HepG2 (cell line): Measurements from ENCODE around the gene NLRX1. TPM values are rescaled to one million over a fixed set of nuclear protein-coding genes. Genes with fewer than 3 reads are reported as not detected.

ENCODE experiments used
- ARID2 ChIP-seq: sonication (generic); formaldehyde crosslinking; IDR thresholded peaks from 2 replicates; pipeline ENCODE4 v1.8.1; 2022; ENCODE audit warnings: mild to moderate bottlenecking, missing genetic modification reagents, borderline replicate concordance
- ATF7 ChIP-seq, 2 experiments: fragments of 450-650 bp in 1 of 2; sonication (generic) in 1 of 2; formaldehyde crosslinking in 1 of 2; IDR thresholded peaks; 2 replicates each; pipeline versions ENCODE4 v1.4.0 to v1.6.1; 2016 to 2020; ENCODE audit warnings: antibody characterized with exemption in 1 of 2, mild to moderate bottlenecking in 1 of 2, missing genetic modification reagents in 1 of 2
- CEBPB ChIP-seq: IDR thresholded peaks from 2 replicates; pipeline ENCODE4 v1.6.1; 2011; ENCODE audit warnings: low read depth, low read length, improper control_type of control experiment, borderline replicate concordance
- CENPT ChIP-seq: sonication (generic); formaldehyde crosslinking; IDR thresholded peaks from 2 replicates; pipeline ENCODE4 v1.8.0; 2022; ENCODE audit warnings: low read depth, mild to moderate bottlenecking, moderate library complexity, missing genetic modification reagents
- FOXK2 ChIP-seq: fragments of 450-650 bp; IDR thresholded peaks from 2 replicates; pipeline ENCODE4 v1.6.1; 2016
- LCORL ChIP-seq, 2 experiments: fragments of 450-650 bp in 1 of 2; sonication (generic) in 1 of 2; formaldehyde crosslinking in 1 of 2; IDR thresholded peaks; 2 replicates each; pipeline versions ENCODE4 v1.5.0 to v1.6.1; 2017 to 2020; ENCODE audit warnings: antibody characterized with exemption in 1 of 2, missing genetic modification reagents in 1 of 2
- MBD4 ChIP-seq: IDR thresholded peaks from 2 replicates; pipeline ENCODE4 v1.6.1; 2012; ENCODE audit warnings: low read length, inconsistent platforms, borderline replicate concordance
- MEF2D ChIP-seq: sonication (generic); formaldehyde crosslinking; IDR thresholded peaks from 2 replicates; pipeline ENCODE4 v1.5.1; 2020; ENCODE audit warnings: mild to moderate bottlenecking, missing genetic modification reagents
- MYC ChIP-seq: sonication (generic); formaldehyde crosslinking; IDR thresholded peaks from 2 replicates; pipeline ENCODE4 v1.9.0; 2021; ENCODE audit warnings: missing genetic modification reagents, borderline replicate concordance
- TCF7L2 ChIP-seq: IDR thresholded peaks from 2 replicates; pipeline ENCODE4 v1.6.1; 2011; ENCODE audit warnings: mild to moderate bottlenecking, low read depth, low read length, moderate library complexity
- YEATS2 ChIP-seq: sonication (generic); formaldehyde crosslinking; IDR thresholded peaks from 2 replicates; pipeline ENCODE4 v1.4.0; 2020; ENCODE audit warnings: missing genetic modification reagents, borderline replicate concordance
- ZBTB38 ChIP-seq: sonication (generic); formaldehyde crosslinking; IDR thresholded peaks from 2 replicates; pipeline ENCODE4 v1.5.1; 2020; ENCODE audit warnings: mild to moderate bottlenecking, missing genetic modification reagents
- ZEB1 ChIP-seq: IDR thresholded peaks from 2 replicates; pipeline ENCODE4 v1.6.1; 2012; ENCODE audit warnings: mild to moderate bottlenecking, low read depth, inconsistent platforms; ENCODE audit not compliant: insufficient replicate concordance
- ZFY ChIP-seq: sonication (generic); formaldehyde crosslinking; IDR thresholded peaks from 2 replicates; pipeline ENCODE4 v1.4.0; 2020; ENCODE audit warnings: missing genetic modification reagents
- ZKSCAN5 ChIP-seq: sonication (generic); formaldehyde crosslinking; IDR thresholded peaks from 2 replicates; pipeline ENCODE4 v1.5.1; 2020; ENCODE audit warnings: mild to moderate bottlenecking, missing genetic modification reagents
- ZNF205 ChIP-seq: IDR thresholded peaks from 2 replicates; pipeline ENCODE4 v1.6.1; 2018; ENCODE audit warnings: missing biosample characterization, missing genetic modification reagents
- ZNF660 ChIP-seq: sonication (generic); formaldehyde crosslinking; IDR thresholded peaks from 2 replicates; pipeline ENCODE4 v1.5.1; 2020; ENCODE audit warnings: mild to moderate bottlenecking, low read depth, missing genetic modification reagents, borderline replicate concordance
- ZNF713 ChIP-seq: sonication (generic); formaldehyde crosslinking; IDR thresholded peaks from 2 replicates; pipeline ENCODE4 v1.4.0; 2020; ENCODE audit warnings: mild to moderate bottlenecking, missing genetic modification reagents
- ZNF737 ChIP-seq: sonication (generic); formaldehyde crosslinking; IDR thresholded peaks from 2 replicates; pipeline ENCODE4 v1.5.0; 2020; ENCODE audit warnings: missing genetic modification reagents, mild to moderate bottlenecking, borderline replicate concordance
- polyA plus RNA-seq, 8 experiments: library from polyadenylated mRNA; depleted of rRNA in 3 of 8; stranded (reverse) in 7 of 8; unstranded in 1 of 8; fragments of >200 nt; fragmentation: Illumina TruSeq in 4 of 8; extraction: Trizol in 4 of 8; gene quantifications; 2 replicates each; pipeline versions ENCODE4 v1.2.1 to v1.2.3, GENCODE V29; 2011 to 2016; ENCODE audit warnings: low read depth in 4 of 8, missing spikeins in 1 of 8, mixed read lengths in 1 of 8; ENCODE audit not compliant: insufficient read depth in 1 of 8
- total RNA-seq, 5 experiments: library from RNA; depleted of rRNA; stranded (reverse); fragments of >200 nt; fragmentation: Illumina TruSeq; extraction: Trizol; gene quantifications; 2 replicates each; pipeline ENCODE4 v1.2.3, GENCODE V29; 2016; ENCODE audit warnings: low read depth in 1 of 5
- TF ChIP-seq, protein P1 (sequence below): sonication (generic); formaldehyde crosslinking; IDR thresholded peaks from 2 replicates; pipeline ENCODE4 v1.5.0; 2020; ENCODE audit warnings: missing genetic modification reagents
- TF ChIP-seq, protein P2 (sequence below): sonication (generic); formaldehyde crosslinking; IDR thresholded peaks from 2 replicates; pipeline ENCODE4 v1.4.0; 2020; ENCODE audit warnings: missing genetic modification reagents, borderline replicate concordance
- TF ChIP-seq, protein P3 (sequence below): sonication (generic); formaldehyde crosslinking; IDR thresholded peaks from 2 replicates; pipeline ENCODE4 v1.5.0; 2020; ENCODE audit warnings: mild to moderate bottlenecking, low read depth, missing genetic modification reagents, borderline replicate concordance
- TF ChIP-seq, protein P4 (sequence below): sonication (generic); formaldehyde crosslinking; IDR thresholded peaks from 2 replicates; pipeline ENCODE4 v1.4.0; 2020; ENCODE audit warnings: missing genetic modification reagents, mild to moderate bottlenecking, borderline replicate concordance
- TF ChIP-seq, protein P5 (sequence below): sonication (generic); formaldehyde crosslinking; IDR thresholded peaks from 2 replicates; pipeline ENCODE4 v1.4.0; 2020; ENCODE audit warnings: mild to moderate bottlenecking, low read depth, missing genetic modification reagents

NLRX1 gene
- total and polyA plus RNA-seq, 2 of the 13 experiments (the other 11 are each of a cell fraction or from before 2014, with no cell fraction given), result 8.7 to 11.0 TPM

DNA sequence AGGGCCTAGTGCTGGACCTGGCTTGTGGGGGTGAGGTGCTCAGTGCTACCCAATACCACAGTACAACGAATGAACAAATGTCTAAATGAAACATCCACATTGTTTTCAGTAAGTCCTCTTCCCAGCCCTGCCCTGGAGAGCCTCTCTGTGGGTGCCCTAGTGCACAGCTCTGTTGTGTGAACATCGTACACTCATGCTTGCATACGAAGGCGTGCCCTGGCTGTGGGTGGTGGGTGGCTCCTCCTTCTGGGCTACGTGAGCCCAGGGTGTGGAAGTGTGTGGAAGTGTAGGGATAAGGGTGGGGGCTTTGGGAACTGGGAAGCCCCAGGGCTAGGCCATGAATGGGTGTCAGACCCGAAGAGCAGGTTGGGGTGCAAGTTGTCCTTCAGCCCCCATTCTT is 592 bp upstream of the NLRX1 start (continued):
- TF ChIP-seq ZBTB38 (CRISPR knock-in tag) (0 out of 2 replicates have a peak, but pooled peaks have one; percentile 6), YEATS2 (CRISPR knock-in tag) (no peak), ZNF205 (CRISPR knock-in tag) (no peak), CEBPB (no peak), TCF7L2 (no peak), ZNF660 (CRISPR knock-in tag) (no peak), ZNF737 (CRISPR knock-in tag) (0 out of 2 replicates have a peak, but pooled peaks have one; percentile 31), ZEB1 (no peak), MBD4 (no peak), ZNF713 (CRISPR knock-in tag) (0 out of 2 replicates have a peak, but pooled peaks have one; percentile 57), ARID2 (no peak), CENPT (CRISPR knock-in tag) (0 out of 2 replicates have a peak, but pooled peaks have one; percentile 33), MEF2D (CRISPR knock-in tag) (no peak), ZFY (CRISPR knock-in tag) (no peak), LCORL (IDR thresholded peaks at IDR 0.05) (no peak), LCORL (CRISPR knock-in tag; IDR thresholded peaks at IDR 0.05) (no peak), MYC (CRISPR knock-in tag) (no peak), ZKSCAN5 (no peak), FOXK2 (no peak), ATF7 (IDR thresholded peaks at IDR 0.05) (no peak), ATF7 (CRISPR knock-in tag; IDR thresholded peaks at IDR 0.05) (no peak)
- TF ChIP-seq, protein P1, sequence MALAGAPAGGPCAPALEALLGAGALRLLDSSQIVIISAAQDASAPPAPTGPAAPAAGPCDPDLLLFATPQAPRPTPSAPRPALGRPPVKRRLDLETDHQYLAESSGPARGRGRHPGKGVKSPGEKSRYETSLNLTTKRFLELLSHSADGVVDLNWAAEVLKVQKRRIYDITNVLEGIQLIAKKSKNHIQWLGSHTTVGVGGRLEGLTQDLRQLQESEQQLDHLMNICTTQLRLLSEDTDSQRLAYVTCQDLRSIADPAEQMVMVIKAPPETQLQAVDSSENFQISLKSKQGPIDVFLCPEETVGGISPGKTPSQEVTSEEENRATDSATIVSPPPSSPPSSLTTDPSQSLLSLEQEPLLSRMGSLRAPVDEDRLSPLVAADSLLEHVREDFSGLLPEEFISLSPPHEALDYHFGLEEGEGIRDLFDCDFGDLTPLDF (CRISPR knock-in tag), result no peak
- TF ChIP-seq, protein P2, sequence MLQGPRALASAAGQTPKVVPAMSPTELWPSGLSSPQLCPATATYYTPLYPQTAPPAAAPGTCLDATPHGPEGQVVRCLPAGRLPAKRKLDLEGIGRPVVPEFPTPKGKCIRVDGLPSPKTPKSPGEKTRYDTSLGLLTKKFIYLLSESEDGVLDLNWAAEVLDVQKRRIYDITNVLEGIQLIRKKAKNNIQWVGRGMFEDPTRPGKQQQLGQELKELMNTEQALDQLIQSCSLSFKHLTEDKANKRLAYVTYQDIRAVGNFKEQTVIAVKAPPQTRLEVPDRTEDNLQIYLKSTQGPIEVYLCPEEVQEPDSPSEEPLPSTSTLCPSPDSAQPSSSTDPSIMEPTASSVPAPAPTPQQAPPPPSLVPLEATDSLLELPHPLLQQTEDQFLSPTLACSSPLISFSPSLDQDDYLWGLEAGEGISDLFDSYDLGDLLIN (CRISPR knock-in tag), result no peak
- TF ChIP-seq, protein P3, sequence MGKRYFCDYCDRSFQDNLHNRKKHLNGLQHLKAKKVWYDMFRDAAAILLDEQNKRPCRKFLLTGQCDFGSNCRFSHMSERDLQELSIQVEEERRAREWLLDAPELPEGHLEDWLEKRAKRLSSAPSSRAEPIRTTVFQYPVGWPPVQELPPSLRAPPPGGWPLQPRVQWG (CRISPR knock-in tag), result no peak
- TF ChIP-seq, protein P4, sequence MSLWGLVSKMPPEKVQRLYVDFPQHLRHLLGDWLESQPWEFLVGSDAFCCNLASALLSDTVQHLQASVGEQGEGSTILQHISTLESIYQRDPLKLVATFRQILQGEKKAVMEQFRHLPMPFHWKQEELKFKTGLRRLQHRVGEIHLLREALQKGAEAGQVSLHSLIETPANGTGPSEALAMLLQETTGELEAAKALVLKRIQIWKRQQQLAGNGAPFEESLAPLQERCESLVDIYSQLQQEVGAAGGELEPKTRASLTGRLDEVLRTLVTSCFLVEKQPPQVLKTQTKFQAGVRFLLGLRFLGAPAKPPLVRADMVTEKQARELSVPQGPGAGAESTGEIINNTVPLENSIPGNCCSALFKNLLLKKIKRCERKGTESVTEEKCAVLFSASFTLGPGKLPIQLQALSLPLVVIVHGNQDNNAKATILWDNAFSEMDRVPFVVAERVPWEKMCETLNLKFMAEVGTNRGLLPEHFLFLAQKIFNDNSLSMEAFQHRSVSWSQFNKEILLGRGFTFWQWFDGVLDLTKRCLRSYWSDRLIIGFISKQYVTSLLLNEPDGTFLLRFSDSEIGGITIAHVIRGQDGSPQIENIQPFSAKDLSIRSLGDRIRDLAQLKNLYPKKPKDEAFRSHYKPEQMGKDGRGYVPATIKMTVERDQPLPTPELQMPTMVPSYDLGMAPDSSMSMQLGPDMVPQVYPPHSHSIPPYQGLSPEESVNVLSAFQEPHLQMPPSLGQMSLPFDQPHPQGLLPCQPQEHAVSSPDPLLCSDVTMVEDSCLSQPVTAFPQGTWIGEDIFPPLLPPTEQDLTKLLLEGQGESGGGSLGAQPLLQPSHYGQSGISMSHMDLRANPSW, result no peak
- TF ChIP-seq, protein P5, sequence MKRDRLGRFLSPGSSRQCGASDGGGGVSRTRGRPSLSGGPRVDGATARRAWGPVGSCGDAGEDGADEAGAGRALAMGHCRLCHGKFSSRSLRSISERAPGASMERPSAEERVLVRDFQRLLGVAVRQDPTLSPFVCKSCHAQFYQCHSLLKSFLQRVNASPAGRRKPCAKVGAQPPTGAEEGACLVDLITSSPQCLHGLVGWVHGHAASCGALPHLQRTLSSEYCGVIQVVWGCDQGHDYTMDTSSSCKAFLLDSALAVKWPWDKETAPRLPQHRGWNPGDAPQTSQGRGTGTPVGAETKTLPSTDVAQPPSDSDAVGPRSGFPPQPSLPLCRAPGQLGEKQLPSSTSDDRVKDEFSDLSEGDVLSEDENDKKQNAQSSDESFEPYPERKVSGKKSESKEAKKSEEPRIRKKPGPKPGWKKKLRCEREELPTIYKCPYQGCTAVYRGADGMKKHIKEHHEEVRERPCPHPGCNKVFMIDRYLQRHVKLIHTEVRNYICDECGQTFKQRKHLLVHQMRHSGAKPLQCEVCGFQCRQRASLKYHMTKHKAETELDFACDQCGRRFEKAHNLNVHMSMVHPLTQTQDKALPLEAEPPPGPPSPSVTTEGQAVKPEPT (CRISPR knock-in tag), result no peak
